CD4-positive, alpha-beta T cell treated with Interleukin-10 for 1 hour (primary cell): ENCODE measurements around the gene NTN4.
"Not testable (repeated sequence)": the region's sequence is repeated elsewhere in the genome, so short reads cannot be mapped to it uniquely, and the experiment has no call there.

Experiments used
- DNase-seq: peaks from one replicate; pipeline ENCODE4 v3.0.0-alpha.2; 2020

Gene NTN4

DNA sequence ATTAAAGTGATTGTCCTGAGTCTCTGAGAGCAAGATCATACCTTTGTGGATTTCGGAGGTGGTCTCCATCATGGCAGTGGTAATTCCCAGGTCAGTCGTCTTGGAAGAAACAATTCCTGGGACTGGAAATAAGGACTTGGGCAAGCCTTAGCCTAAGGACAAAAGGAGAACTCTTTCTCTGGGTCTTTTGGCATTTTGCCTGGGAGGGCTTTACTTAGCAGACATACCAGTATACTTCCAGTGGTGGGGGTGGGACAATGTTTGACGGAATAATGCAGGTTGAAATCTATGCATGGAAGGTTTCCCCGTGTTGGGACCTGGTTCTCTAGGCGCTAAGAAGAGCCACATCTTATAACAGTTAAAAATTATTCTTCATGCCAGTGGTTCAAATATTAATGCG, 168.8 kb downstream of the NTN4 start:
- no peak for DNase-seq

DNA sequence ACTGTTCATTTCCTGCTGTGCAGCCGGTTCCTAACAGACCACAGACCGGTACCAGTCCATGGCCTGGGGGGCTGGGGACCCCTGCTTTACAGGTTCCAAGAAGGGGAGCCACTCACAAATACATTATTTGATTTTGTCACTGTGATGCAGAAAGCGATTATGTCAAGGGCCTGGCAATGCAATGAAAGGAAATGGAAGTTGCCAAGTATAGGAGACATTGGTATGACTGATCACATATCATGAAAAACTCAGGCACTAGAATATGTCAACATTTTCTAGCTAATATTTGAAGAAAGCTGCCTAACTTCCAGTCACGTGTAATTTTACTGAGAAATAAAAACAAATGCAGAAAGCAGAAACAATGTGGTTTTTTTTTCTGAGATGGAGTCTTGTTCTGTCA, 170.4 kb downstream of the NTN4 start:
- DNase-seq: no peak

DNA sequence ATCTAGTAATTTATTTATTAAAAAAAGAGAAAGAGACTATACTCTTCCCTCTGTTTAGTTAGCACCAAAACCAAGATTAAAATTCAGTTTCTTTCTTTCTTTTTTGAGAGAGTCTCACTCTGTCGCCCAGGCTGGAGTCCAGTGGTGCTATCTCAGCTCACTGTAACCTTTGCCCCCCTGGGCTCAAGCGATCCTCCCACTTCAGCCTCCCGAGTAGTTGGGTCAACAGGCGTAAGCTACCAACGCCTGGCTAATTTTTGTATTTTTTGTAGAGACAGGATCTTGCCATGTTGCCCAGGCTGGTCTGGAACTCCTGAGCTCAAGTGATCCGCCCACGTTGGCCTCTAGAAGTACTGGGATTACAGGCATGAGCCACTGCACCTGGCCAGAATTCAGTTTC, 174.1 kb downstream of the NTN4 start:
- DNase-seq: not testable (repeated sequence)

GRCh38 chr12:95615749-95616148, 174.8 kb downstream of the NTN4 start:
- DNase-seq: no peak

GRCh38 chr12:95614390-95614982, 176.1 kb downstream of the NTN4 start:
- DNase-seq: no peak

GRCh38 chr12:95613021-95613420, 177.5 kb downstream of the NTN4 start:
- DNase-seq: no peak

DNA sequence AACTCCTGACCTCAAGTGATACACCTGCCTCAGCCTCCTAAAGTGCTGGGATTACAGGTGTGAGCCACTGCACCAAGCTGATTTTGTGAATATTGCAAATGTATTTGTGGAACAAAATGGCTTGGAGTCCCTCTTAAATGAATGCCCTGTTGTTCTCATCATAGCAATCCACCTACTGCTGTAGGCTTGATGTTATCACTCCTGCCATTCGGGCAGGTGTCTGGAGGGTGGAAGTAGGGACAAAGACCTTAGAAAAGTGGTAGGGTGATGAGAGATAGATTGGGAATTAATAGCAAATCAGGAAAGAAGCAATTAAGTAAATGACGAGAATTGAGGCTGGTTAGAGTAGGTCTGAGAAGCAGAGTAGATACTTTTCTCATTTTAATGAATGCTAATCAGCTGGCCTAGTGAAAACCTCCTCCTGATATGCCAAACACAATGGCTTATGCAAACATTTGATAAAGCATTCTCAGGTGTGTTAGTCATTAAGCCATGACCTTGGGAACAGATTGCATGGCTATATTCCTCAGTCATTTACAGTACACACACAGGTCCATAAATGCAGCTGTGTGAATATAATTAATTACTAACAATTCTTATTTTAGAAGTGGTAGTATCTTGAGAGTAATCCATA, 178.8 kb downstream of the NTN4 start:
- no peak for DNase-seq

- DNase-seq: no peak
Measured at GRCh38 chr12:95608252-95609033, 182.1 kb downstream of the NTN4 start.
